Fibroblast of lung (primary cell): Measurements from ENCODE around the gene ARSJ. TPM values are rescaled to one million over a fixed set of nuclear protein-coding genes. Genes with fewer than 3 reads are reported as not detected.

ENCODE experiments used
- DNase-seq, 2 donors: peaks; one replicate each; pipeline versions ENCODE4 v3.0.0 to v3.0.0-alpha.2; 2010; ENCODE audit warnings: low read depth in 2 of 2
- H2AFZ ChIP-seq: 2 replicates; pipeline ENCODE4 v1.5.1; 2012; ENCODE audit warnings: low read length, control low read depth, inconsistent platforms
- H3K27ac ChIP-seq: 2 replicates; pipeline ENCODE4 v1.5.1; 2011; ENCODE audit warnings: low read length, control low read depth; ENCODE audit not compliant: insufficient read depth
- H3K27me3 ChIP-seq: 2 replicates; pipeline ENCODE4 v1.5.1; 2011; ENCODE audit warnings: mild to moderate bottlenecking, low read length; ENCODE audit not compliant: control insufficient read depth, insufficient read depth
- H3K36me3 ChIP-seq: 2 replicates; pipeline ENCODE4 v1.5.1; 2011; ENCODE audit warnings: low read length; ENCODE audit not compliant: control insufficient read depth, insufficient read depth
- H3K4me1 ChIP-seq: 2 replicates; pipeline ENCODE4 v1.5.1; 2011; ENCODE audit warnings: low read length; ENCODE audit not compliant: control insufficient read depth, insufficient read depth; ENCODE audit errors: extremely low read depth
- H3K4me2 ChIP-seq: 2 replicates; pipeline ENCODE4 v1.5.1; 2011; ENCODE audit warnings: low read length, control low read depth; ENCODE audit not compliant: insufficient read depth; ENCODE audit errors: extremely low read depth
- H3K4me3 ChIP-seq, 4 experiments: fragments of 200-600 bp in 1 of 4; sonication (generic) in 1 of 4; replicated peaks in 1 of 4; 2 replicates each; pipeline ENCODE4 v1.5.1; 2011 to 2016; ENCODE audit warnings: low read length in 4 of 4, low read depth in 3 of 4, mild to moderate bottlenecking in 3 of 4, control low read depth in 2 of 4, inconsistent platforms in 1 of 4, mixed read lengths in 1 of 4; ENCODE audit not compliant: insufficient read depth in 1 of 4; ENCODE audit errors: control extremely low read depth in 1 of 4
- H3K79me2 ChIP-seq: 2 replicates; pipeline ENCODE4 v1.5.1; 2012; ENCODE audit warnings: mild to moderate bottlenecking, low read length, inconsistent platforms; ENCODE audit not compliant: control insufficient read depth, insufficient read depth
- H3K9ac ChIP-seq: 2 replicates; pipeline ENCODE4 v1.5.1; 2011; ENCODE audit warnings: mild to moderate bottlenecking, low read length, control low read depth; ENCODE audit not compliant: insufficient read depth
- H3K9me3 ChIP-seq: 2 replicates; pipeline ENCODE4 v1.5.1; 2012; ENCODE audit warnings: low read depth, low read length; ENCODE audit not compliant: control insufficient read depth, insufficient read depth
- H4K20me1 ChIP-seq: 2 replicates; pipeline ENCODE4 v1.5.1; 2011; ENCODE audit warnings: low read length; ENCODE audit not compliant: control insufficient read depth, insufficient read depth; ENCODE audit errors: extremely low read depth
- CTCF ChIP-seq, 2 donors: IDR thresholded peaks in 1 of 2; conservative IDR thresholded peaks in 1 of 2; 1 replicate in 1 of 2; 2 replicates in 1 of 2; pipeline ENCODE4 v1.5.1; 2011 to 2012; ENCODE audit warnings: low read length in 2 of 2, control low read depth in 1 of 2, inconsistent platforms in 1 of 2, low read depth in 1 of 2, mild to moderate bottlenecking in 1 of 2
- EZH2 ChIP-seq: IDR thresholded peaks from 2 replicates; pipeline ENCODE4 v1.5.1; 2012; ENCODE audit warnings: low read length, control low read depth, mild to moderate bottlenecking; ENCODE audit errors: missing control alignments
- polyA plus RNA-seq, 2 donors: library from polyadenylated mRNA; depleted of rRNA in 1 of 2; stranded (reverse) in 1 of 2; unstranded in 1 of 2; fragments of >200 nt; gene quantifications; 2 replicates each; pipeline ENCODE4 v1.2.1, GENCODE V29; 2011 to 2012; ENCODE audit warnings: missing spikeins in 1 of 2
- total RNA-seq: library from RNA; depleted of rRNA; stranded (reverse); fragments of >200 nt; gene quantifications from 2 replicates; pipeline ENCODE4 v1.2.1, GENCODE V29; 2014

ARSJ gene
- total and polyA plus RNA-seq, 2 donors (not counting 1 experiment from before 2014, with no cell fraction given), result 51.1 to 56.6 TPM

- peaks cover 95% of the 10 kb centered on the region for H3K79me2 ChIP-seq
- H2AFZ ChIP-seq, result no peak overlapping the region
- peak overlapping the region; percentile 44 for H3K4me2 ChIP-seq
Measured at GRCh38 chr4:113976741-113977525, 2.5 kb downstream of the ARSJ start.

GRCh38 chr4:113975578-113975977, 3.9 kb downstream of the ARSJ start:
- Histone ChIP-seq H2AFZ (no peak overlapping the region), H4K20me1 (no peaks in the 10 kb centered on the region), H3K4me2 (peak overlapping the region; percentile 46), H3K27me3 (no peaks in the 10 kb centered on the region), H3K79me2 (peaks cover 98% of the 10 kb centered on the region), H3K9ac (peak overlapping the region; percentile 32), H3K9me3 (no peaks in the 10 kb centered on the region), H3K27ac (peak overlapping the region; percentile 57), H3K4me1 (peaks cover 3% of the 10 kb centered on the region), H3K4me3 (peak overlapping the region; percentile 62 to 94 (median 82)), H3K36me3 (peaks cover 2% of the 10 kb centered on the region)
- peak in 1 of 2 donors; percentile 26 for DNase-seq
- TF ChIP-seq EZH2 (no peak), CTCF (conservative IDR thresholded peaks at IDR 0.05 in 1 of 2, IDR thresholded peaks at IDR 0.05 in 1 of 2; ENCODE audit: low read depth in 1 of 2, low read length in 2 of 2) (no peak)

More at GRCh38 chr4:113976741-113977525, 2.5 kb downstream of the ARSJ start:
- peaks cover 2% of the 10 kb centered on the region for H3K36me3 ChIP-seq
- no peaks in the 10 kb centered on the region for H3K9me3 ChIP-seq
- peaks cover 12% of the 10 kb centered on the region for H3K4me1 ChIP-seq
- no peaks in the 10 kb centered on the region for H3K27me3 ChIP-seq
- DNase-seq, result peak; percentile 21 to 56
- H3K9ac ChIP-seq, result no peak overlapping the region
- no peaks in the 10 kb centered on the region for H4K20me1 ChIP-seq
- TF ChIP-seq CTCF (conservative IDR thresholded peaks at IDR 0.05 in 1 of 2, IDR thresholded peaks at IDR 0.05 in 1 of 2; ENCODE audit: low read depth in 1 of 2, low read length in 2 of 2) (no peak), EZH2 (no peak)
- peak overlapping the region; percentile 62 to 94 (median 82) for H3K4me3 ChIP-seq
- H3K27ac ChIP-seq, result peak overlapping the region; percentile 93

- no peaks in the 10 kb centered on the region for H3K27me3 ChIP-seq
- H3K9me3 ChIP-seq, result no peaks in the 10 kb centered on the region
- H3K4me2 ChIP-seq, result no peak overlapping the region
- H3K4me1 ChIP-seq, result peaks cover 10% of the 10 kb centered on the region
- H3K79me2 ChIP-seq, result peaks cover 99% of the 10 kb centered on the region
- no peak for DNase-seq
- TF ChIP-seq CTCF (conservative IDR thresholded peaks at IDR 0.05 in 1 of 2, IDR thresholded peaks at IDR 0.05 in 1 of 2; ENCODE audit: low read depth in 1 of 2, low read length in 2 of 2) (no peak), EZH2 (no peak)
- H3K36me3 ChIP-seq, result peaks cover 5% of the 10 kb centered on the region
- no peak overlapping the region for H3K27ac ChIP-seq
- H3K9ac ChIP-seq, result no peak overlapping the region
- peak overlapping the region; percentile 62 to 94 (median 82) for H3K4me3 ChIP-seq
- H4K20me1 ChIP-seq, result no peaks in the 10 kb centered on the region
- H2AFZ ChIP-seq, result no peak overlapping the region
Measured at GRCh38 chr4:113974467-113974866, 5.0 kb downstream of the ARSJ start.
